HG02870 (cell line): ENCODE results near the gene FBXL22.
"Not testable (repeated sequence)": the region's sequence is repeated elsewhere in the genome, so short reads cannot be mapped to it uniquely, and the experiment has no call there.

ENCODE experiments used
- ATAC-seq: cut with Tn5 transposase; IDR thresholded peaks from one replicate; pipeline ENCODE4 v1.9.1; 2021; ENCODE audit warnings: mild to moderate bottlenecking, moderate library complexity; ENCODE audit not compliant: unreplicated experiment

Gene FBXL22

DNA sequence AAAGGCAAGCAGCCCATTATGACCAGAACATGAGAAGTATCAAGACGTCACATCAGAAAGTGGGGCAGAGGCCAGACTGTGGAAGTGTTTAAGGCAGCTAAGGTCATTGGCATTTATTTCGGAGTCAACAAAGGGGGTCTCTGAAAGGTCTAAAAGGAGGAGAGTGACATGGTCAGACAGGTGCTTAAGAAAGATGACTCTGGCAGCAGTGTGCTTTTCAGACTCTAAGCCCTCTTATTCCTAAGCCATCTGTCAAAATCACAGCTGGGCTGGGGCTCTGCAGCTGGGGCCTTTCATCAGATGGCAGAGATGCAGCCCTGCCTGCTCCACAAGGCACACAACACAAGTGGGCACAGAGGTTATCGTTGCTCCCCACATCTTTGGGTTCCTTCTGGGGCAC, 14.0 kb downstream of the FBXL22 start:
- ATAC-seq: no peak

DNA sequence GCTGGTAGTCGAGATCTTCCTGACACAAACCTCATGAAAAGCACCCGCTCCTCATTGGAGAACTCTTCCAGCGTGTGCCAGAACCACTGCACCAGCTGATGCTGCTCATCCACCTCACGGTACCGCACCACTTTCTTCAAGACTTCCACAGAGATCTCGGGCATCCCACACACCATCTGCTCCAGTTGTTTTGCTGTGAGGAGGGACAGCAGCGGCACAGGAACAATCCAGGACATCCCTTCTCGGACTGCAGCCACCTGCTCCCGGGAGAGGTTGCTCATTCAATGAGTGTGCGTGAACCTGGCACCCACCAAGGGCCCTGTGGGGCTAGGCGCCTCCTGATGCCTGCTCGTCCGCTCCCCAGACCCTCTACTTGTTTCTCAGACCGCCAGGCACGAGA, 15.1 kb downstream of the FBXL22 start:
- ATAC-seq: no peak

DNA sequence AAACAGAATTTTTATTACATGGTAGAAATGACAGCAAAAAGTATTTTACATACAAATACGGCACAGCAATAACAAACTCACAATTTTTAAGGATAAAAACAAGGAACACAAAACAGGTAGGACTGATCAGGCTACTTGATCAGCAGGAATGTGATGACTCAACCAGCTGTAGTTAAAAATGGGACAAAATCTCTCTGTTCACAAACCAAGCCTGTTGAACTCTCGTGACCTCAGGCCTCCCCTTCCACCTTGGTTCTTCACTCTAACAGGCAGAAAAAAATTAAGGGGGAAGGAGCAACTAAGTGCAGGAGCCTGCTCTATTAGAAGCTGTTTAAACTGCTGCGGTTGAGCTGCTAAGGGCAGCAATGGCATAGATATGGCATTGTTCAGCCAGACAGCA, 18.7 kb downstream of the FBXL22 start:
- ATAC-seq: no peak

DNA sequence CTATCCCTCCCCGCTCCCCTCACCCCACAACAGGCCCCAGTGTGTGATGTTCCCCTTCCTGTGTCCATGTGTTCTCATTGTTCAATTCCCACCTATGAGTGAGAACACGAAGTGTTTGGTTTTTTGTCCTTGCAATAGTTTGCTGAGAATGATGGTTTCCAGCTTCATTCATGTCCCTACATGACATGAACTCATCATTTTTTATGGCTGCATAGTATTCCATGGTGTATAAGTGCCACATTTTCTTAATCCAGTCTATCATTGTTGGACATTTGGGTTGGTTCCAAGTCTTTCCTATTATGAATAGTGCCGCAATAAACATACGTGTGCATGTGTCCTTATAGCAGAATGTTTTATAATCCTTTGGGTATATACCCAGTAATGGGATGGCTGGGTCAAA, 20.0 kb downstream of the FBXL22 start:
- ATAC-seq: not testable (repeated sequence)

DNA sequence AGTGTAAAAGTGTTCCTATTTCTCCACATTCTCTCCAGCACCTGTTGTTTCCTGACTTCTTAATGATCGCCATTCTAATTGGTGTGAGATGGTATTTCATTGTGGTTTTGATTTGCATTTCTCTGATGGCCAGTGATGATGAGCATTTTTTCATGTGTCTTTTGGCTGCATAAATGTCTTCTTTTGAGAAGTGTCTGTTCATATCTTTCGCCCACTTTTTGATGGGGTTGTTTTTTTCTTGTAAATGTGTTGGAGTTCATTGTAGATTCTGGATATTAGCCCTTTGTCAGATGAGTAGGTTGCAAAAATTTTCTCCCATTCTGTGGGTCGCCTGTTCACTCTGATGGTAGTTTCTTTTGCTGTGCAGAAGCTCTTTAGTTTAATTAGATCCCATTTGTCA, 20.4 kb downstream of the FBXL22 start:
- not testable (repeated sequence) for ATAC-seq

- ATAC-seq: not testable (repeated sequence)
Observed at GRCh38 chr15:63620760-63621159, 23.6 kb downstream of the FBXL22 start.

- ATAC-seq: no peak
Observed at GRCh38 chr15:63623232-63623969, 26.2 kb downstream of the FBXL22 start.

DNA sequence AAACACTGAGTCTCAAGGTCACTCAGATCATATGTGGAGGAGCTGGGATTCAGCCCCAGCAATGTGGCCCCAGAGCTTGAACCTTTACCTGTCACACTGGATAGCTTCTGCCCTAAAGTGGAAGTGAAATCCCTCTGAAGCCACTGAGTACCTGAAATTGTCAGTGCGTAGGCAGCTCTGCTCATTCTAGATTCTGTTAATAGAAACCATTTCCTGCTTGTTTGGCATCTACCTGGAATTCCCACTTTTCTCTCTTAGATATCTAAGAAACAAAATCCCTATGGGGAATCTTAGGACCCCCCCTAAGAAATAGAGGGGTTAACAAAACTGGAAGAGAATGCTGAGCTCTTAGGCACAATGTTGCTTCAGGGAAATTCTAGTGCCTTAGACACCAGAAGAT, 29.8 kb downstream of the FBXL22 start:
- ATAC-seq: peak; percentile 79

DNA sequence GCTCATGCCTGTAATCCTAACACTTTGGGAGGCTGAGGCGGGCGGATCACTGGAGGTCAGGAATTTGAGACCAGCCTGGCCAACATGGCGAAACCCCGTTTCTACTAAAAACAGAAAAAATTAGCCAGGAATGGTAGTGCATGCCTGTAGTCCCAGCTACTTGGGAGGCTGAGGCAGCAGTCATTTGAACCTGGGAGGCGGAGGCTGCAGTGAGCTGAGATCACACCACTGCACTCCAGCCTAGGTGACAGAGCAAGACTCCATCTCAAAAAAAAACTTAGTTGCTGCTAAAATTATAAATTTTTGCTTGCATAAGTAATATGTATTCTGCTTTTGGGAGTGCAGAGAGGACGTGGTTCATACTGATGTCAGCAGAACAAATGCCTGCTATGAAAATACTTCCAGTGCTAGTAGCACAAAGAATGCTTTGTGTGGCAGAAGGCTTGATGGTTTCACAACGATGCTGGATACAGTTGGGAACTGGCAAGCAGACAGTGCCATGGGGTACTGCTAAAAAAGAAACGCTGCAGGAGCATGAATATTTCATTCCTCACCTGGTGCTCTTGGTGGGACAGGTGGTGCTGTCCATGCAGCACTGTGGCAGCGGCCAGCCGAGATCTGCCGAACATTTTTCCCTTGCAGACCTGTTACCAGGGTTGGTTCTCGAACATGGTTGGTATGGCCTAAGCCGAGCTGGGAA, 31.1 kb downstream of the FBXL22 start:
- no peak for ATAC-seq

DNA sequence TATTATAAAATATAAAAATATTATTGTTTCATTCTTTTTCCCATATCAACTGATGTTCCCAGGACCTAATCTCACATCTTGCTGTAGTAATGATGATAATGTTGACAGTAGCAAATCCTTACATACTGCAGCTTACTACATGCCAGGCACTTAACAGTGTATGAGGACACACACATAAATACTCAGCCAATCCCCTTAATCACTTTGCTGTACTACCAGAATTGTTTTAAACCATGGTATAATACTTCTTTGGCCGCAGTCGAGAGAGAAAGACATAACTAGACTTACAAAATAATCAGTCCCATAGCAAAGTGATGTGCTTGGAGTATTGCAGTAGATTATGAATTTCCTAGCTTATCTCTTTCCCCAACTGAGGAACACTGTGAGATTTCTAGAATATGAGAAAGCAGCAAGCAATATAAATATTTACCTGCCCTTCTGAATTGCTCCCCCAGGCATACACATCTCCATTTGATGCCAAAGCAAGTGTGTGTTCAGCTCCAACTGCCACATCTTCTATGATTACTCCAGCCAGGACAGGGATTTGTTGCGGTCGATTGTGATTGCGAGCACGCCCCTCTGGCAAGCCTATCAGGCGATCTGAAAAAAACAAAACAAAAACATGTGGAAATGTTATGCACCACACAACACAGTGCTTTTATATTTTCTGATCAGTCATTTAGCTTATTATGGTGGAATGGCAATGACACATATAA, 33.0 kb downstream of the FBXL22 start:
- ATAC-seq: no peak

DNA sequence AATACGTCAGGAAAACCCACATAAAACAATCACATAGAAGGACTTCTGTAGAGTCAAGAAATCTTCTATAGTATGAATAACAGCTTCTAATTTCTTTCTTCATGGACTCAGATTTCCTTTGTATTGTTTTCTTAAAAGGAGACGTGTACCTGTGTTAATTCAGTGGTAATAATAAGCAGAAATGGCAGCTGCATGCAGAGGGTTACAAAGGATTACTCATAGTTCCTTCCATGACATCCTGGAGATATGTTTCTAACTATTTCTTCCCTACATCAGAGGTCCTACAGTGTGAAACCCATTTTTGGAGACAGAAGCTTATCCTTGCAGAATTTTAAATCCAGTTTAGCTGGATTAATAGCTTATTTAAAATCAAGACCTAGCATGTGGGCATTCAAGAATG, 36.1 kb downstream of the FBXL22 start:
- ATAC-seq: no peak

GRCh38 chr15:63634154-63634553, 37.0 kb downstream of the FBXL22 start:
- no peak for ATAC-seq

DNA sequence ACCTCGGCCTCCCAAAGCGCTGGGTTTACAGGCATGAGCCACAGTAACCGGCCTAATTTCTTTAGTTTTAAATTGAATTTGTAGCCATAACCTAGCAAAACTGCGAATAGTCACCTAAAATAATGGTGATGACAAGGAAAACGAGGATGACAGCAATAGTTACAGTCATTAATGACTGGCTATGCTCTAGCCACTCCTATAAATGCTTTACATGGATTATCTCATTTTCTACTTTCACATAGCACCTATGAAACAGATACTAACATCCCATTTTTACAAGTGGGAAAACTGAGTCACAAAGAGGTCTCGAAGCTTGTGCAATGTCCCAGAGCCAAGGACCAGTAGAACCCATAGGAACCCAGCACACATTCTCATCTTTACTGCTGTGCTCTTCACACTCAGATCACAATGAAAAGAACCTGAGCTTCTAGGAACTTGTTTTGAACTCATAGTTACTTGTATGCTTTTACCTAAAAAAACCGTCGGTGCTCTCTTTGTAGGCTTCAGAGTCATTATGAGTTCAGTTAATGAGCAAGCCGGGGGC, 39.4 kb downstream of the FBXL22 start:
- no peak for ATAC-seq

DNA sequence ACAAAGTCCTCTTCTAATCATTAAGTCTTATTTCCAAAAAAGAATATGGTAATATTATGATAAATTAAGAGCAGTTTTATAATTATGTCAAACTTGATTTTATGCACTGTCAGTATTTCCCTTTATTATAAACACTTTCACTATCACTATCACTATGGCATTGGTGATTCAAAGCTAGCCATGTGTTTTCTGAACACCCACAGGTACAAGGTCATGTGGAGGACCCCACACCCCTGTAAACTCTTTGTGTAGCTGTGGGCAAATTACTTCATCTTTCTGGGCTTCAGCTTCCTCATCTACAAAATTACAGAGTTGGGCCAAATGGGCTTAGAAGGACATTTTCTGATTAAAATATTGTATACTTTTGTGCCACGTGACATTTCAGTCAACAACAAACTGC, 41.7 kb downstream of the FBXL22 start:
- no peak for ATAC-seq

GRCh38 chr15:63640146-63640545, 43.0 kb downstream of the FBXL22 start:
- no peak for ATAC-seq
